Fibroblast of lung (primary cell): ENCODE results near the gene RPEL1. TPM values are rescaled to one million over a fixed set of nuclear protein-coding genes. Genes with fewer than 3 reads are reported as not detected.
A peak's percentile ranks its signal among the peaks of the same experiment; 100 is the strongest.

Experiments used
- DNase-seq, 2 donors: peaks; one replicate each; pipeline versions ENCODE4 v3.0.0 to v3.0.0-alpha.2; 2010; ENCODE audit warnings: low read depth in 2 of 2
- H2AFZ ChIP-seq: 2 replicates; pipeline ENCODE4 v1.5.1; 2012; ENCODE audit warnings: low read length, control low read depth, inconsistent platforms
- H3K27ac ChIP-seq: 2 replicates; pipeline ENCODE4 v1.5.1; 2011; ENCODE audit warnings: low read length, control low read depth; ENCODE audit not compliant: insufficient read depth
- H3K27me3 ChIP-seq: 2 replicates; pipeline ENCODE4 v1.5.1; 2011; ENCODE audit warnings: mild to moderate bottlenecking, low read length; ENCODE audit not compliant: control insufficient read depth, insufficient read depth
- H3K36me3 ChIP-seq: 2 replicates; pipeline ENCODE4 v1.5.1; 2011; ENCODE audit warnings: low read length; ENCODE audit not compliant: control insufficient read depth, insufficient read depth
- H3K4me1 ChIP-seq: 2 replicates; pipeline ENCODE4 v1.5.1; 2011; ENCODE audit warnings: low read length; ENCODE audit not compliant: control insufficient read depth, insufficient read depth; ENCODE audit errors: extremely low read depth
- H3K4me2 ChIP-seq: 2 replicates; pipeline ENCODE4 v1.5.1; 2011; ENCODE audit warnings: low read length, control low read depth; ENCODE audit not compliant: insufficient read depth; ENCODE audit errors: extremely low read depth
- H3K4me3 ChIP-seq, 4 experiments: fragments of 200-600 bp in 1 of 4; sonication (generic) in 1 of 4; replicated peaks in 1 of 4; 2 replicates each; pipeline ENCODE4 v1.5.1; 2011 to 2016; ENCODE audit warnings: low read length in 4 of 4, low read depth in 3 of 4, mild to moderate bottlenecking in 3 of 4, control low read depth in 2 of 4, inconsistent platforms in 1 of 4, mixed read lengths in 1 of 4; ENCODE audit not compliant: insufficient read depth in 1 of 4; ENCODE audit errors: control extremely low read depth in 1 of 4
- H3K79me2 ChIP-seq: 2 replicates; pipeline ENCODE4 v1.5.1; 2012; ENCODE audit warnings: mild to moderate bottlenecking, low read length, inconsistent platforms; ENCODE audit not compliant: control insufficient read depth, insufficient read depth
- H3K9ac ChIP-seq: 2 replicates; pipeline ENCODE4 v1.5.1; 2011; ENCODE audit warnings: mild to moderate bottlenecking, low read length, control low read depth; ENCODE audit not compliant: insufficient read depth
- H3K9me3 ChIP-seq: 2 replicates; pipeline ENCODE4 v1.5.1; 2012; ENCODE audit warnings: low read depth, low read length; ENCODE audit not compliant: control insufficient read depth, insufficient read depth
- H4K20me1 ChIP-seq: 2 replicates; pipeline ENCODE4 v1.5.1; 2011; ENCODE audit warnings: low read length; ENCODE audit not compliant: control insufficient read depth, insufficient read depth; ENCODE audit errors: extremely low read depth
- EZH2 ChIP-seq: IDR thresholded peaks from 2 replicates; pipeline ENCODE4 v1.5.1; 2012; ENCODE audit warnings: low read length, control low read depth, mild to moderate bottlenecking; ENCODE audit errors: missing control alignments
- polyA plus RNA-seq, 2 donors: library from polyadenylated mRNA; depleted of rRNA in 1 of 2; stranded (reverse) in 1 of 2; unstranded in 1 of 2; fragments of >200 nt; gene quantifications; 2 replicates each; pipeline ENCODE4 v1.2.1, GENCODE V29; 2011 to 2012; ENCODE audit warnings: missing spikeins in 1 of 2
- total RNA-seq: library from RNA; depleted of rRNA; stranded (reverse); fragments of >200 nt; gene quantifications from 2 replicates; pipeline ENCODE4 v1.2.1, GENCODE V29; 2014
- TF ChIP-seq, protein P1 (sequence below), 2 donors: IDR thresholded peaks in 1 of 2; conservative IDR thresholded peaks in 1 of 2; 1 replicate in 1 of 2; 2 replicates in 1 of 2; pipeline ENCODE4 v1.5.1; 2011 to 2012; ENCODE audit warnings: low read length in 2 of 2, control low read depth in 1 of 2, inconsistent platforms in 1 of 2, low read depth in 1 of 2, mild to moderate bottlenecking in 1 of 2

Gene RPEL1
- total and polyA plus RNA-seq, 2 donors (not counting 1 experiment from before 2014, with no cell fraction given), result 0.17 to 0.18 TPM

- Histone ChIP-seq H2AFZ (no peak overlapping the region), H3K9ac (no peak overlapping the region), H3K9me3 (no peaks in the 10 kb centered on the region), H3K79me2 (no peaks in the 10 kb centered on the region), H4K20me1 (no peaks in the 10 kb centered on the region), H3K4me1 (peaks cover 2% of the 10 kb centered on the region), H3K4me3 (no peak overlapping the region), H3K36me3 (no peaks in the 10 kb centered on the region), H3K27me3 (no peaks in the 10 kb centered on the region), H3K4me2 (no peak overlapping the region), H3K27ac (no peak overlapping the region)
- peak; percentile 58 to 85 for DNase-seq
- TF ChIP-seq, protein P1, sequence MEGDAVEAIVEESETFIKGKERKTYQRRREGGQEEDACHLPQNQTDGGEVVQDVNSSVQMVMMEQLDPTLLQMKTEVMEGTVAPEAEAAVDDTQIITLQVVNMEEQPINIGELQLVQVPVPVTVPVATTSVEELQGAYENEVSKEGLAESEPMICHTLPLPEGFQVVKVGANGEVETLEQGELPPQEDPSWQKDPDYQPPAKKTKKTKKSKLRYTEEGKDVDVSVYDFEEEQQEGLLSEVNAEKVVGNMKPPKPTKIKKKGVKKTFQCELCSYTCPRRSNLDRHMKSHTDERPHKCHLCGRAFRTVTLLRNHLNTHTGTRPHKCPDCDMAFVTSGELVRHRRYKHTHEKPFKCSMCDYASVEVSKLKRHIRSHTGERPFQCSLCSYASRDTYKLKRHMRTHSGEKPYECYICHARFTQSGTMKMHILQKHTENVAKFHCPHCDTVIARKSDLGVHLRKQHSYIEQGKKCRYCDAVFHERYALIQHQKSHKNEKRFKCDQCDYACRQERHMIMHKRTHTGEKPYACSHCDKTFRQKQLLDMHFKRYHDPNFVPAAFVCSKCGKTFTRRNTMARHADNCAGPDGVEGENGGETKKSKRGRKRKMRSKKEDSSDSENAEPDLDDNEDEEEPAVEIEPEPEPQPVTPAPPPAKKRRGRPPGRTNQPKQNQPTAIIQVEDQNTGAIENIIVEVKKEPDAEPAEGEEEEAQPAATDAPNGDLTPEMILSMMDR (conservative IDR thresholded peaks at IDR 0.05 in 1 of 2, IDR thresholded peaks at IDR 0.05 in 1 of 2; ENCODE audit: low read depth in 1 of 2, low read length in 2 of 2), result peak; percentile 93 to 95
- no peak for TF ChIP-seq EZH2
These were observed 918 bp upstream of the RPEL1 start for GRCh38 chr10:103244666-103245271.

GRCh38 chr10:103246324-103246723, 637 bp downstream of the RPEL1 start:
- Histone ChIP-seq H3K9me3 (no peaks in the 10 kb centered on the region), H3K4me2 (no peak overlapping the region), H3K9ac (no peak overlapping the region), H3K36me3 (no peaks in the 10 kb centered on the region), H2AFZ (no peak overlapping the region), H3K27ac (no peak overlapping the region), H4K20me1 (no peaks in the 10 kb centered on the region), H3K27me3 (no peaks in the 10 kb centered on the region), H3K79me2 (no peaks in the 10 kb centered on the region), H3K4me1 (peaks cover 2% of the 10 kb centered on the region), H3K4me3 (no peak overlapping the region)
- DNase-seq, result no peak
- no peak for TF ChIP-seq EZH2
- TF ChIP-seq, protein P1 (conservative IDR thresholded peaks at IDR 0.05 in 1 of 2, IDR thresholded peaks at IDR 0.05 in 1 of 2; ENCODE audit: low read depth in 1 of 2, low read length in 2 of 2), result peak in 1 of 2 donors; percentile 18

GRCh38 chr10:103254113-103254512, 8.4 kb downstream of the RPEL1 start:
- Histone ChIP-seq H3K9me3 (no peaks in the 10 kb centered on the region), H3K27ac (no peak overlapping the region), H3K27me3 (no peaks in the 10 kb centered on the region), H4K20me1 (no peaks in the 10 kb centered on the region), H3K79me2 (no peaks in the 10 kb centered on the region), H3K36me3 (no peaks in the 10 kb centered on the region), H2AFZ (no peak overlapping the region), H3K4me1 (no peaks in the 10 kb centered on the region), H3K4me2 (no peak overlapping the region), H3K4me3 (no peak overlapping the region), H3K9ac (no peak overlapping the region)
- DNase-seq, result no peak
- no peak for TF ChIP-seq EZH2
- TF ChIP-seq, protein P1 (conservative IDR thresholded peaks at IDR 0.05 in 1 of 2, IDR thresholded peaks at IDR 0.05 in 1 of 2; ENCODE audit: low read depth in 1 of 2, low read length in 2 of 2), result no peak
